GM18873 (cell line): Measurements from ENCODE around the gene STARD5.

Experiments
- ATAC-seq: cut with Tn5 transposase; IDR thresholded peaks from one replicate; pipeline ENCODE4 v1.9.1; 2021; ENCODE audit warnings: mild to moderate bottlenecking, moderate library complexity, moderate number of reproducible peaks; ENCODE audit not compliant: unreplicated experiment, low FRiP score

Gene STARD5

GRCh38 chr15:81296186-81296585, 27.8 kb downstream of the STARD5 start:
- ATAC-seq = no peak

DNA sequence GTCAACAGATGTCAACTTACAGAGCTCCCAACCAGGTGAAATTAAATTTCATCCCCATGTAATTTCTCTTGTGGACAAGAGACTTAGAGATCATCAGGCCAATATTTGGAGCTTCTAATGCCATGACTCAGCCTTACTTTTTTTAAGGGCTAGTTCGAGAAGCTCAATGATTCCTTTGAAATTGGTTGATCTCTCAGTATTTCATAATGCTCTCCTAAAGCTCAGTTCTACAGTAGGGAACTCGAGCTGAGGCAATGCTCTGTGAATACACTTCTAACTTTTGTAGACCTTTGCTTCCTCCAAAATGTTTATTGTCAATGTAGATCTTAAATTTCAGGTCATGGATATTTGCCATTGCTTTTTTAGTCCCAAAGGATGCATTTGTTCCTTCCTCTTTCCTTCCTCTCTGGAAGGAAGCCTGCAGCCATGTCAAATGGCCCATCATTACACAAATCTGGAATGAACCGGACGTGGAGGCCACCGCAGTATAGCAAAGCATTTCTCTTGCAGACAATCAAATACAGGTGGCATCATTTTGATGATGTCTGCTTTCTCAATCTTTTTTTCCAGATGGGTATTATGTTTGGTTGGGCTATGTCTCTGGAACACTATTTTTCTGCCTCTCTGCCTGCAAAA, 28.3 kb downstream of the STARD5 start:
- ATAC-seq = no peak

DNA sequence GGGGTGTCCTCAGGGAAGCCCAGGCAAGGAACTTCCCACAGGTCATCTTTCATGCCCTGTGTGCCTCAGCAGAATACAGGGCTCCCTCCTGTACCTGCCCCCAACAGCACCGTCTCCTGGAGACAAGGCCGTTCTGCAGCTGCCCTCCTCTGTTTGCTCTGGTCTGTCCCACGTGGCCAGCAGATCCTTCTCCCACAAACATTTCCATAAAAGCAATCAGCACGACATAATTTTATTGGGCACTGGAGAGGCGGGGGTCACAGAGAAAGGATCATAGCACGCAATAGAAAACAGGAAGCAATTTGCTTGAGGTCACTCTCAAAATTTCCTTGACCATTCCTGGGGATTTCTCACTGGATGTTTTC, 29.4 kb downstream of the STARD5 start:
- ATAC-seq = no peak

DNA sequence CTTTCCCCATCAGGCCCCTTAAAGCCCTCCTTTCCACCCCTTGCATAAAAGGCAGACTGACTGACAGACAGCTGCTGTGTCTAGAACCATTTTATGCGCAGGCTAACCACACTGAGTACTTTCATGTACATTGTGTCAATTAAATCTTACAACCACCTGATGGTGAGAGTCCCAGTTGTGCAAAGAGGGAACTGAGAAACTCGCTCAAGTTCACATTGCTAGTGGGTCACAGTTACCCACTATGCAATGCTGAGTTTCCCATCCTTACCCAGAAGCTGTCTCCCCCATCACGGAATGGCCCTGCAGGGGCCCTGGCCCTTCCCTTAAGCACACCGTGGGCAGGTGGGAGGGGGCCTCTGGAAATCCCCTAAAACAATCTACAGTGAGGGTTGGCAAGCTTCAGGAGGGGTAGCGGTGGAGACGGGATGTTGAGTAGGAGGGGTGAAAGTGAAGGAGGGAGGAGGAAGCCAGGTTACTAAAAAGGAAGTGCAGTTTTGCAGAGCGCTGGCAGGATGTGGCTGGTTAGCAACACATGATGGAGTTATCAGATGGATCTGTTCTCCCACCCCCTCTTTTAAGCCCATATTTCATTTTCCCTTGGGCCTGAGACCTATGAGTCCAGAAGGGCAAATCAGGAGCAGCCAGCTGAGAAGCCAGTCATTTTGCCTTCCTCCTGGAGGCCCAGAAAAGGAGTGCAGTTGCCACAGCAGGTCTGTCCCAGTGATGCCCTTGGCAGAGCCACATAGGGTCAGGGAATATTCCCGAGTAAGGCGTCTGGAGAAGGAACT, 30.0 kb downstream of the STARD5 start:
- peak; percentile 66 for ATAC-seq

DNA sequence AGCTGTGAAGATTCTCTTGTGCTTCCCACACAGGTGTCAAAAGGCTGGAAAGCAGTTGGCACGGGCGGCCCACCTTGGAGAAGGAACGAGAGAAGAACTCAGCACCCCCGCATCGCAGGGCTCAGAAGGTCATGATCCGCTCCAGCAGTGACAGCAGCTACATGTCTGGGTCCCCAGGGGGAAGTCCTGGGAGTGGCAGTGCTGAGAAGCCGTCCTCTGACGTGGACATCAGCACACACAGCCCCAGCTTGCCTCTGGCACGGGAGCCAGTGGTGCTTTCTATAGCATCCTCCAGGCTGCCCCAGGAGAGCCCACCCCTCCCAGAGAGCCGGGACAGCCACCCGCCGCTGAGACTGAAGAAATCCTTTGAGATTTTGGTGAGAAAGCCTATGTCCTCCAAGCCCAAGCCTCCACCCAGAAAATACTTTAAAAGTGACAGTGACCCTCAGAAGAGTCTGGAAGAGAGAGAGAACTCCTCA, 31.4 kb downstream of the STARD5 start:
- ATAC-seq = peak; percentile 28

- no peak for ATAC-seq
Measured at GRCh38 chr15:81291916-81292522, 31.9 kb downstream of the STARD5 start.

GRCh38 chr15:81289910-81290309, 34.0 kb downstream of the STARD5 start:
- ATAC-seq = no peak

DNA sequence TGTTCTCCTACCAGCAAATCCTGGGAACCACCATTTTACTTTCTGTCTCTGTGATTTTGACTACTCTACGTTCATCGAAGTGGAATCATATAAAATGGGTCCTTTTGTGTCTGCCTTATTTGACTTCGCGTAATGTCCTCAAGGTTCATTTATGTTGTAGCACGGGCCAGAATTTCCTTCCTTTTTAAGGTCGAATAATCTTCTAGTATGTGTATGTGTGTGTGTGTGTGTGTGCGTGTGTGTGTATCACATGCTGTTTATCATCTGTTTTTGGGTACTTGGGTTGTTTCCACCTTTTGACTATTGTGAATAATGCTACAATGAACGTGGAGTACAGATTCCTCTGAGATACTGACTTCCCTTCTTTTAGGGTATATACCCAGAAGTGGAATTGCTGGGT, 35.3 kb downstream of the STARD5 start:
- no peak for ATAC-seq

DNA sequence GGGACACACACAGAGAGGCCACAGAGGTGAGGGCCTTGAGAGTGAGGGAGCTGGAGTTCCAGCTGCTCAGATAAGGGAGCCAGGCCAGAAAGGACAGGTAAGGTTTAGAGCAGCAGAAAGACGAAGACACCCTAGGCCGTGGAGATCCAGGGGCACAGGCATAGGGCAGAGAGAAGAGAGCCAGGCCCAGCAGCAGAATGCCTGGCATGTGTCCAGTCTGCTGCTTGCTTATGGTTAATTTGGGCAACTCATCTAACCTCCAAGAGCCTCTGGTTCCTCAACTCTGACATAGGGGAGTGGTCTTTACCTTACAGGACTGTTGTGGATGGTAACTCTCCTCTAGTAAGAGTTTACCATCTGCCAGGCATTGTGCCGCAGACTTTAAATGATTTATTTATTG, 35.9 kb downstream of the STARD5 start:
- no peak for ATAC-seq

DNA sequence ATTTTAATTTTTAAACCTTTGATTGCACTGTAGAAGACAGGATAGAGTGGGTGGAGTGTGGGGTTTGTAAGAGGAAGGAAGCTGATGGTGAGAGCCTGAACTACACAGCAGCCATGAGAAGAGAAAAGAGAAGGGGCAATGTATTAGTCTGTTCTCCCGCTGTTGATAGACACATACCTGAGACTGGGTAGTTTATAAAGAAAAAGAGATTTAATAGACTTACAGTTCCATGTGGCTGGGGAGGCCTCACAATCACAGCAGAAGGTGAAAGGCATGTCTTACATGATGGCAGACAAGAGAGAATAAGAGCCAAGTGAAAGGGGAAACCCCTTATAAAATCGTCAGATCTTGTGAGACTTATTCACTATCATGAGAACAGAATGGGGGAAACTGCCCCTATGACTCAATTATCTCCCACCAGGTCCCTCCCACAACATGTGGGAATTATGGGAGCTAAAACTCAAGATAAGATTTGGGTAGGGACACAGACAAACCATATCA, 37.3 kb downstream of the STARD5 start:
- no peak for ATAC-seq

DNA sequence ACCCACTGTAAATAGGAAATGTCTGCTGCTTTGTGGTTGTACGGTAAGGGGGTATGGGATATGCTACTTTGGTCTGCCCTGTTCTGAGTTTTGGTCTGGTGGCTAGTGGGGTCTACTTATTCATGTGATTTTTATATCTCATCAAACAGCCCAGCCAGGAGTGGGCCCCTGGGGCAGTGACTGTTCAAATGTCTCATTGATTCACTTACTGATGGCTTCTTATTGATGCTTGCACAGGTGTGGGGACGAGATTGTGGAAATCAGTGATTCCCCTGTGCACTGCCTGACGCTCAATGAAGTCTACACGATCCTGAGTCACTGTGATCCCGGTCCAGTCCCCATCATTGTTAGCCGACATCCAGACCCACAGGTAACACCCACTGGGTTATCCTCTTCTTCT, 38.5 kb downstream of the STARD5 start:
- no peak for ATAC-seq

DNA sequence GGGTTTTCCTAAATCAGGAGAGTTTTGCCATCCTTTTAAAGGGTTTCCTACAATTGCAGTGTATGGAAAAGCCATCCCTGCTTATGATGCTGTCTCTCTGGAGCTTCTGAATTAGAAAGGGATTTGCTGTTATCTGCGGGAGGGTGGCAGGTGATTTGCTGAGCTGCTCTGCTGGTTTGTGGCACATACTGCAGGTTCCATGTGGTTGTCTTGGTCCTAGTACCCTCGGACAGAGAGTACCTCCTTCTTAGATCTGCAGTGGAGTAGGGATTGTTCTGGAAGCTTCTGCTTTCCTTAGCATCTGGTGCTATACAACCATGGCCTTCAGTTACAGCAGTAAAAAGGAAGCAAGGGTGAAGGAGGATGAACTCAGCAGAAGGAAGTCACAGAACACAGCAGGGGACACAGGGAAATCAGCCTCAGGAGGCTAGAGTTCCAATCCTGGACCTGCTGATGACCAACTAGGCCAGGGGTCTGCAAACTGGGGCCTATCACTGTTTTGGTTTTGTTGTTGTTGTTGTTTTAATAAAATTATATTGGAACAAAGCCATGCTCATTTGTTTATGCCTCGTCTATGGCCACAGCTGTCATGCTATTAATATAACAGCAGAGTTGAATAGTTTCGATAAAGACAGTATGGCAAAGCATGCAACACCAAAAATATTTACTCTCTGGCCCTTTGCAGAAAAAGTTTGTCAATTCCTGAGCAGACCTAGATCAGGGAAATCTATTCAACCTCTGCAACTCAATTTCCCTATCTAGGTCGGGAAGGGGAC, 39.5 kb downstream of the STARD5 start:
- no peak for ATAC-seq

DNA sequence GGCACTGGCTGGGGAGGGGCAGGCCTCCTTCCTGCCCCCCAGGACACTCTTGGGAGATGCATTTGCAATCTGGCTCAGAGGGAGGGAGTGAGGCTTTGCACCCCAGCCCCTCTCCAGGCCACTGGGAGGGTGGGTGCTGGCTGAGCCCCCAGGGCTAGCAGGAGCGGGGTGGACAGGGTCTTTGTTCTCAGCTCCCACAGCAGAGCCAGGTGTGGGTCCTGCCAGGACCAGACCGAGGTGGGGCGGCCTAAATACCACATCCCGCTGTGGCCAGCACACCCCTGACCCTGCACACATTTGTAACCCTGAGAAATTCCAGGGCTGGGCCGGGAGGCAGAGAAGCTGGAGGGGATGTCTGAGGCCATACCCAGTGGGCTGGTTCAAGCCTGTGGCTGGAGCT, 41.0 kb downstream of the STARD5 start:
- no peak for ATAC-seq

DNA sequence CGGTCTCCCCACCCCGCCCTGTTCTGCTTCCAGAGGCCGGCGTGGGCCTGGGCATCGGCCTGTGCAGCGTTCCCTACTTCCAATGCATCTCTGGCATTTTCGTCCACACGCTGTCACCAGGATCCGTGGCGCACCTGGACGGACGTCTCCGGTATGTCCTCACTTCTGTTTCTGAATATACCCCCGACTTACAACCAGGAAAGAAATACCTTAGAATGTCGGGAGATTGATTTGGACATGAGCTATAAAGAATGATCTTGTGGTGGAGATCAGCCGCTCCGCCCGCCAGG, 41.4 kb downstream of the STARD5 start:
- no peak for ATAC-seq

- ATAC-seq = no peak
Measured at GRCh38 chr15:81281766-81282605, 42.0 kb downstream of the STARD5 start.

DNA sequence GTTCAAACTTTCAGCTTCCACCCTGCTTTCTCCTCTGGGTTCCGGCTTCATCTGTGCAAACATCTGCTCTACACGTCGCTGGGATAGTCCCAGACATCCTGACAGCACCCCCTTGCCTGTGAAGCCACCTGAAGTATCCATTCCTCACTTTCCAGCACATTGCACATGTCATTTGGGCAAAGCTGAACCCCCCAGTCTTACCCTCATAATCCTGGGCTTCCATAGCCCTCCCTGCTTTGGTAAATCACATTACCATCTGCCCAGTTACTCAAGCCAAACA, 42.5 kb downstream of the STARD5 start:
- no peak for ATAC-seq

- ATAC-seq = no peak
Measured at GRCh38 chr15:81280696-81281455, 43.1 kb downstream of the STARD5 start.

GRCh38 chr15:81279621-81280485, 44.1 kb downstream of the STARD5 start:
- ATAC-seq = no peak
